ENCODE results near the gene SRCAP.

DNA sequence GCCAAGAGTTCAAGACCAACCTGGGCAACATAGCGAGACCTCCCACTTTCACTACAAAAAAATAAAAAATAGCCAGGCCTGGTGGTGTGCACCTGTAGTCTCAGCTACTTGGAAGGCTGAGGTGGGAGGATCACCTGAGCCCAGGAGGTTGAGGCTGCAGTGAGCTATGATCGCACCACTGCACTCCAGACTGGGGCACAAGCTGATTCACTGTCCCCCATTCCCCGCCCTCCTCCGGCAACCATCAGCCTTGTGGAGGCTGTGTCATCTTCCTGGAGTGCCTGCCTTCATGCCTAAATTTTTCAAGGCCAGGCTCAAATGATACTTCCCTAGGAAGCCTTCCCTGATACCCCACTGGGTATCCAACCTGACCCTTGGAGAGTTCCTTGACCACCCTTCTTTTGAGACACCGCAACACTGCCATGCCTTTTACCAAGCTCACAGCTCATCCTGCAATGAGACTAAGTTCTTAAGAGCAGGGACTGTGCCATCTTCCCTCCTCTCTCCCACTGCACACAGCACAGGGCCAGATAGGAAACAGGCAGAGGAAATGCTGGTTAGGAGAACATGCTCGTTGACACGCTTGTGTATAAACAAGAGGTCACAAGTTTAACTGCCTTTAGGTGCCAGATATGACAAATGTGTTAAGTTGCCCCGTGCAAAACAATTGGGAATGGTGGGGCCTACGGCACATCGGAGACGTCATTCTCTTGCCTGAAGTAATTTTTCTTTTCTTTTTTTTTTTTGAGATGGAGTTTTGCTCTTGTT, 3.9 kb upstream of the SRCAP start:
- TF ChIP-seq, protein P1, sequence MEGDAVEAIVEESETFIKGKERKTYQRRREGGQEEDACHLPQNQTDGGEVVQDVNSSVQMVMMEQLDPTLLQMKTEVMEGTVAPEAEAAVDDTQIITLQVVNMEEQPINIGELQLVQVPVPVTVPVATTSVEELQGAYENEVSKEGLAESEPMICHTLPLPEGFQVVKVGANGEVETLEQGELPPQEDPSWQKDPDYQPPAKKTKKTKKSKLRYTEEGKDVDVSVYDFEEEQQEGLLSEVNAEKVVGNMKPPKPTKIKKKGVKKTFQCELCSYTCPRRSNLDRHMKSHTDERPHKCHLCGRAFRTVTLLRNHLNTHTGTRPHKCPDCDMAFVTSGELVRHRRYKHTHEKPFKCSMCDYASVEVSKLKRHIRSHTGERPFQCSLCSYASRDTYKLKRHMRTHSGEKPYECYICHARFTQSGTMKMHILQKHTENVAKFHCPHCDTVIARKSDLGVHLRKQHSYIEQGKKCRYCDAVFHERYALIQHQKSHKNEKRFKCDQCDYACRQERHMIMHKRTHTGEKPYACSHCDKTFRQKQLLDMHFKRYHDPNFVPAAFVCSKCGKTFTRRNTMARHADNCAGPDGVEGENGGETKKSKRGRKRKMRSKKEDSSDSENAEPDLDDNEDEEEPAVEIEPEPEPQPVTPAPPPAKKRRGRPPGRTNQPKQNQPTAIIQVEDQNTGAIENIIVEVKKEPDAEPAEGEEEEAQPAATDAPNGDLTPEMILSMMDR (IDR thresholded peaks at IDR 0.05): no peak
- no peak for TF ChIP-seq SOX15 (CRISPR knock-in tag; IDR thresholded peaks at IDR 0.05)
- TF ChIP-seq ESRRA (CRISPR knock-in tag; IDR thresholded peaks at IDR 0.05; ENCODE audit: borderline replicate concordance): no peak
- TF ChIP-seq USF2 (CRISPR knock-in tag; IDR thresholded peaks at IDR 0.05): no peak
- TF ChIP-seq E2F4 (CRISPR knock-in tag; IDR thresholded peaks at IDR 0.05; ENCODE audit: borderline replicate concordance, low read depth): no peak
- no peak for TF ChIP-seq CREB1 (CRISPR knock-in tag; IDR thresholded peaks at IDR 0.05)
- TF ChIP-seq NFYB (CRISPR knock-in tag; conservative IDR thresholded peaks at IDR 0.05; ENCODE audit: low read depth): no peak
- no peak for TF ChIP-seq TEAD1 (CRISPR knock-in tag; IDR thresholded peaks at IDR 0.05)
- TF ChIP-seq, protein P2, sequence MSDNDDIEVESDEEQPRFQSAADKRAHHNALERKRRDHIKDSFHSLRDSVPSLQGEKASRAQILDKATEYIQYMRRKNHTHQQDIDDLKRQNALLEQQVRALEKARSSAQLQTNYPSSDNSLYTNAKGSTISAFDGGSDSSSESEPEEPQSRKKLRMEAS (CRISPR knock-in tag; IDR thresholded peaks at IDR 0.05): no peak
- no peak for TF ChIP-seq USF1 (CRISPR knock-in tag; IDR thresholded peaks at IDR 0.05)
- TF ChIP-seq JUN (CRISPR knock-in tag; IDR thresholded peaks at IDR 0.05): no peak
- TF ChIP-seq, protein P3, sequence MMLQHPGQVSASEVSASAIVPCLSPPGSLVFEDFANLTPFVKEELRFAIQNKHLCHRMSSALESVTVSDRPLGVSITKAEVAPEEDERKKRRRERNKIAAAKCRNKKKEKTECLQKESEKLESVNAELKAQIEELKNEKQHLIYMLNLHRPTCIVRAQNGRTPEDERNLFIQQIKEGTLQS (CRISPR knock-in tag; conservative IDR thresholded peaks at IDR 0.05): no peak
- no peak for TF ChIP-seq SP1 (CRISPR knock-in tag; conservative IDR thresholded peaks at IDR 0.05)

Data from WTC11 (cell line).